Measurements from ENCODE around the gene OMP.

- TF ChIP-seq CTCF (IDR thresholded peaks at IDR 0.05; ENCODE audit: insufficient read depth, low read depth, low read length), result no peak
- TF ChIP-seq EZH2 (IDR thresholded peaks at IDR 0.05; ENCODE audit: insufficient read depth, low read length), result no peak
These were observed 47.2 kb downstream of the OMP start for GRCh38 chr11:77149716-77150392.

Data from astrocyte (in vitro differentiated cells and primary cell).